ENCODE data around the gene SLC38A4. TPM values are rescaled to one million over a fixed set of nuclear protein-coding genes. Genes with fewer than 3 reads are reported as not detected.

Gene SLC38A4
- total RNA-seq, 2 donors from 2014 or later: 1.3 to 5.6 TPM

DNA sequence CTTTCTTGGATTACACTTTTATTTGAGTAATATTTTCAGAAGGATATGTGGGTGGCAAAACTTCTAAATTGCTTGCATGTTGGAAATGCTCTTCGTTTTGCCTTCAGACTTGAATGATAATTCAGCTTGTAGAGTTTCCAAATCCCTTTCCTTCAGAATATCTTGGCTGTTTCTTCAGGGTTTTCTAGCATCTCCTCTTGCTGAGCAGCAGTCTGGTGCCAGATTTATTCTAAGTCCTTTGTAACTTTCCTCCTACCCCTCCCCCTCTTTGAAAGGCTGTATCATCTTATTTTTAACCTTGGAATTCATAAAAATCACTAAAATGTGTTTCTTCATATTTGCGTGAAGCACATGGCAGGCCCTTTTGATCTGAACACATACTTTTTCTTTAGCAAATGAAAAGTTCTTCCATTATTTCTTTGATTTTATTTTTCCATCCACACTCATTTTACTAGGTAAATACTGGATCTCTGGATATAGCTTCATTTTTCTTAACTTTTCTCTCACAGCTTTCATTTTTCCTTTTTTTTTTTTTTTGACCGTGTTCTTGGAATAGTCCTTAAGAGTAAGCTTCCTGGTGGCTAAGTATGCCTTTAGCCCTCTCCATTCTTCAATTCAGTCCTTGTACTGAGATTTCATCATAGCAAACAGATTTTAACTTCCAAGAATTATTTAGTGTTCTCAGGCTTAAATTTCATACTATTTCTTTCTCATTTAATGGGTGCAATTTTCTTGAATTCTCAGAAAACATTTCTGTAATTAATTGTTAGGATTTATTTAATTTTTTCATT is 102.0 kb downstream of the SLC38A4 start:
- no peak overlapping the region for H3K4me3 ChIP-seq
- WGBS: 76% methylated on average over 3 of the region's 3 CpGs
- no peak for DNase-seq (ENCODE audit: low spot score)

DNA sequence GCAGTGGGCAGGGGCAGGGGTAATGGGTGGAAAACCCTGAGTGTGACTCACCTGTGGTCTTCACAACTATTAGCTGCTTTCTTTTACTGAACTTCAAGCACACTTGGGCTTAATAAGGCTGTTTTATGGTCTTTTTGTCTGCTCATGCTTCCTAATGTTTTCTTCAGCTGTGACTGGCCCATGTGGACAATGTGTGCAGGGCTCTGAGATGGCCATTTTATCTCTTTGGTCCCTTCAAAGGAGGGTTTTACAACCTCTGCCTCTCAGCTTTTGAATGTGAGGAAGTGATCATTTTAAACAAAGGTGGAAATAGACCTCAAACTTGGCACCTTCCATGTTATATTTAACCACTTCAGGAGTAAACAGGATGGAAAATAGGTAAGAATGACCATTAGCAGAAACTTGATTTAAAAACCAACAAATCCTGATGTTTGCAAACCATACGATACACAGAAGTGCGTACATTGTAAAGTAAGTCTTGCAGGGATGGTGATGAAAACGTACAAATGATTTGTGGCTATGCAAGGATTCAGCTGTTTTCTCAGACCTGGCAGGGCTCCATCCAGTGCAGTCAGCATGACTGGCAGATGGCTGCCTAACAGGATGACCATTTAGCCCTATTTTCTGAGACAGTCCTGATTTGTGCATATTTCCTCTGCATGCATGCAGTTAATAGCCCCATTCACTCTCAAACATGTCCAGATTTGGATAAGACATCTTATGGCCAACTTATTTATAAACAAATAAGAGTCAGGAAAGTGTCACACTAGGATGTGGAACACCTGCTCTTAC is 103.2 kb downstream of the SLC38A4 start:
- Histone ChIP-seq H3K27ac (no peak overlapping the region), H3K27me3 (replicated peaks; ENCODE audit: insufficient read depth) (no peaks in the 10 kb centered on the region), H3K4me1 (replicated peaks) (no peaks in the 10 kb centered on the region), H3K36me3 (no peaks in the 10 kb centered on the region), H3K4me3 (no peak overlapping the region), H3K9me3 (no peaks in the 10 kb centered on the region)
- TF ChIP-seq POLR2A (IDR thresholded peaks at IDR 0.05) (no peak), POLR2AphosphoS5 (IDR thresholded peaks at IDR 0.05) (no peak)
- TF ChIP-seq, protein P1, sequence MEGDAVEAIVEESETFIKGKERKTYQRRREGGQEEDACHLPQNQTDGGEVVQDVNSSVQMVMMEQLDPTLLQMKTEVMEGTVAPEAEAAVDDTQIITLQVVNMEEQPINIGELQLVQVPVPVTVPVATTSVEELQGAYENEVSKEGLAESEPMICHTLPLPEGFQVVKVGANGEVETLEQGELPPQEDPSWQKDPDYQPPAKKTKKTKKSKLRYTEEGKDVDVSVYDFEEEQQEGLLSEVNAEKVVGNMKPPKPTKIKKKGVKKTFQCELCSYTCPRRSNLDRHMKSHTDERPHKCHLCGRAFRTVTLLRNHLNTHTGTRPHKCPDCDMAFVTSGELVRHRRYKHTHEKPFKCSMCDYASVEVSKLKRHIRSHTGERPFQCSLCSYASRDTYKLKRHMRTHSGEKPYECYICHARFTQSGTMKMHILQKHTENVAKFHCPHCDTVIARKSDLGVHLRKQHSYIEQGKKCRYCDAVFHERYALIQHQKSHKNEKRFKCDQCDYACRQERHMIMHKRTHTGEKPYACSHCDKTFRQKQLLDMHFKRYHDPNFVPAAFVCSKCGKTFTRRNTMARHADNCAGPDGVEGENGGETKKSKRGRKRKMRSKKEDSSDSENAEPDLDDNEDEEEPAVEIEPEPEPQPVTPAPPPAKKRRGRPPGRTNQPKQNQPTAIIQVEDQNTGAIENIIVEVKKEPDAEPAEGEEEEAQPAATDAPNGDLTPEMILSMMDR (IDR thresholded peaks at IDR 0.05): no peak
- no peak for DNase-seq (ENCODE audit: low spot score)
- intact Hi-C loops (cut with DNase I): no loop called here
- WGBS: 75% methylated on average over 3 of the region's 3 CpGs

More for the DNA sequence above, 102.0 kb downstream of the SLC38A4 start:
- Histone ChIP-seq H3K36me3 (no peaks in the 10 kb centered on the region), H3K27me3 (replicated peaks; ENCODE audit: insufficient read depth) (no peaks in the 10 kb centered on the region), H3K27ac (no peak overlapping the region), H3K9me3 (no peaks in the 10 kb centered on the region), H3K4me1 (replicated peaks) (no peaks in the 10 kb centered on the region)
- no peak for TF ChIP-seq POLR2AphosphoS5 (IDR thresholded peaks at IDR 0.05)
- intact Hi-C loops (cut with DNase I): no loop called here

DNA sequence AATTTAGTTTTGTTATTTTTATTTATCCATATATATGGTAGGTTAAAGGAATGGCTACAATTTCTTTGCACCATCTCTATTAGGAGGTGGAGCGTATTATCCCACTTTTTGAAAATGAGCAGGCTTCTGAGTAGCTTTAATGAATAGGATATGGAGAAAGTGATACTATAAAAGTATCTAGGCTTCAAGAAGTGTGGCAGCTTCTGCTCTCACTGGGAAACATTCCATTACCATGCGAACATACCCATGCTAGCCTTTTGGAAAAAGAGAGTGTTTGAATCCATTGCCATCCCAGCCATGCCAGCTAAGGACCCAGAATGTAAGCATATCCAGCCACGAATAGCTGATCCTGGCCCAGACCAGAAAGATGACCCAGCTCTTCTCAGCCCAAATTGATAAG is 107.3 kb downstream of the SLC38A4 start:
- no peak for DNase-seq (ENCODE audit: low spot score)
- 93% methylated on average over 3 of the region's 3 CpGs for WGBS
- Histone ChIP-seq H3K27me3 (replicated peaks; ENCODE audit: insufficient read depth) (no peaks in the 10 kb centered on the region), H3K36me3 (no peaks in the 10 kb centered on the region), H3K9me3 (no peaks in the 10 kb centered on the region), H3K4me3 (no peak overlapping the region), H3K4me1 (replicated peaks) (no peaks in the 10 kb centered on the region), H3K27ac (no peak overlapping the region)
- intact Hi-C loops (cut with DNase I): no loop called here
- TF ChIP-seq POLR2A (IDR thresholded peaks at IDR 0.05) (no peak), POLR2AphosphoS5 (IDR thresholded peaks at IDR 0.05) (no peak)
- TF ChIP-seq, protein P1 (IDR thresholded peaks at IDR 0.05): no peak

DNA sequence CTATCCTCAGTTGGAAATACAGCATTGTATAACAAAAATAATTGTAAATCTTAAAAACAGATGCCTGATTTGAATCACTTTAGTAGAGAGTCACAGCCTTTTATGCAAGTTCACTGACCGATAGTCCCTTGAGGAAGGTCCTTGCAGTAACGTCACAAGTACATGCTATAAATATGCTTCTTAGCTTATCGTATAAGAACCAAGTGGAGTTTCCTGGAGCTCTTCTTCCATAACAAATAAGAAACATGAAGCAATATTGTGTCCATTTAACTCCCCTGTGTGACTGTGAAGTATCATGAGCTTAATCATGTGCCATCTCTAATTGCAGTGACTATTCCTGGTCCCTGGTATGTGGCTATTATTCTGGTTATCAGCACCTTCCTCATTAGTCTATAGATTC is 107.9 kb downstream of the SLC38A4 start:
- intact Hi-C loops (cut with DNase I): no loop called here
- TF ChIP-seq POLR2AphosphoS5 (IDR thresholded peaks at IDR 0.05) (no peak), POLR2A (IDR thresholded peaks at IDR 0.05) (no peak)
- TF ChIP-seq, protein P1 (IDR thresholded peaks at IDR 0.05): no peak
- no peak overlapping the region for H3K27ac ChIP-seq
- H3K27me3 ChIP-seq (replicated peaks; ENCODE audit: insufficient read depth): no peaks in the 10 kb centered on the region
- H3K9me3 ChIP-seq: no peaks in the 10 kb centered on the region
- H3K4me3 ChIP-seq: no peak overlapping the region
- H3K4me1 ChIP-seq (replicated peaks): no peaks in the 10 kb centered on the region
- no peak for DNase-seq (ENCODE audit: low spot score)
- no peaks in the 10 kb centered on the region for H3K36me3 ChIP-seq
- 83% methylated on average over 3 of the region's 3 CpGs for WGBS

DNA sequence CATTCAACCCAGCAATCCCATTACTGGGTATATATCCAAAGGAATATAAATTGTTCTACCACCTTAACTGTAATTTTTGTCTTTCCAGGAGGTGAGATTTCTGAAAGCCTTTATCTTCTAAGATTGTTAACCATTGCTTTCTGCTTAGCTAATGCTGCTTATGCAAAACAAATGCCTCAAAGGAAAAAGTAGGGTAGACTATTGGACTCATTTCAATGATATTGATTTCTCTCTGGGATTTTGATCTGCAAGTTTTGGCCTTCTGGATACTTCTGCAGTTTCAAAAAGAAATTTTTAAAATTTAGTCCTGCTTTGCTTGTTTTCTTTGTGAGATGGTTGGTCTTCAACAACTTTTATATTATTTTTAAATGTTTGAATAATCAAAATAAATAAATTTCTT is 108.6 kb downstream of the SLC38A4 start:
- intact Hi-C loops (cut with DNase I): no loop called here
- TF ChIP-seq POLR2AphosphoS5 (IDR thresholded peaks at IDR 0.05) (no peak), POLR2A (IDR thresholded peaks at IDR 0.05) (no peak)
- TF ChIP-seq, protein P1 (IDR thresholded peaks at IDR 0.05): no peak

More for the DNA sequence above, 108.6 kb downstream of the SLC38A4 start:
- no peak overlapping the region for H3K4me3 ChIP-seq
- no peaks in the 10 kb centered on the region for H3K4me1 ChIP-seq (replicated peaks)
- no peaks in the 10 kb centered on the region for H3K36me3 ChIP-seq
- H3K27ac ChIP-seq: no peak overlapping the region
- no peaks in the 10 kb centered on the region for H3K27me3 ChIP-seq (replicated peaks; ENCODE audit: insufficient read depth)
- H3K9me3 ChIP-seq: no peaks in the 10 kb centered on the region
- DNase-seq (ENCODE audit: low spot score): no peak
